H1 (cell line): ENCODE data around the gene DIP2B. TPM values are rescaled to one million over a fixed set of nuclear protein-coding genes. Genes with fewer than 3 reads are reported as not detected.

Experiments
- CTCF ChIA-PET: fragments of 300-600 bp; sonication (Branson Sonifier 250); formaldehyde crosslinking; loops from one replicate; lab custom pipeline; 2021; ENCODE audit not compliant: partially characterized antibody; lab: Charles Lee
- POLR2A ChIA-PET: fragments of 300-600 bp; sonication (Branson Sonifier 250); formaldehyde crosslinking; loops from one replicate; lab custom pipeline; 2021; ENCODE audit warnings: inconsistent platforms; ENCODE audit not compliant: partially characterized antibody; lab: Charles Lee
- DNase-seq, 2 experiments: peaks; one replicate each; pipeline versions ENCODE4 v3.0.0 to v3.0.0-alpha.2; 2010 to 2022; ENCODE audit warnings: low spot score in 2 of 2, low read depth in 1 of 2, mixed read lengths in 1 of 2
- FAIRE-seq: peaks from 2 replicates; lab custom pipeline; 2011; peaks lifted over from hg19 to GRCh38; lab: Jason Lieb, UNC
- H2AFZ ChIP-seq: 2 replicates; pipeline ENCODE4 v1.8.1; 2012; ENCODE audit warnings: low read length, inconsistent platforms
- H2AK5ac ChIP-seq: 2 replicates; pipeline ENCODE4 v1.6.1; 2013; ENCODE audit warnings: low read depth, low read length
- H2BK120ac ChIP-seq: replicated peaks from 2 replicates; pipeline ENCODE3; 2013; ENCODE audit warnings: low read depth, low read length, inconsistent platforms
- H2BK12ac ChIP-seq: 2 replicates; pipeline ENCODE4 v1.6.1; 2013; ENCODE audit warnings: low read depth, low read length
- H2BK15ac ChIP-seq: 2 replicates; pipeline ENCODE4 v1.6.1; 2013; ENCODE audit warnings: low read length
- H2BK20ac ChIP-seq: 2 replicates; pipeline ENCODE4 v1.6.1; 2013; ENCODE audit warnings: low read length
- H2BK5ac ChIP-seq: 2 replicates; pipeline ENCODE4 v1.6.1; 2013; ENCODE audit warnings: low read depth, low read length
- H3K14ac ChIP-seq: 2 replicates; pipeline ENCODE4 v1.6.1; 2013; ENCODE audit warnings: inconsistent platforms; ENCODE audit not compliant: insufficient read length
- H3K18ac ChIP-seq: 2 replicates; pipeline ENCODE4 v1.6.1; 2013; ENCODE audit warnings: low read length; ENCODE audit errors: extremely low read depth
- H3K23ac ChIP-seq: 2 replicates; pipeline ENCODE4 v1.6.1; 2013; ENCODE audit warnings: inconsistent platforms; ENCODE audit not compliant: insufficient read length
- H3K23me2 ChIP-seq: 2 replicates; pipeline ENCODE4 v1.6.1; 2013; ENCODE audit warnings: low read depth, low read length
- H3K27ac ChIP-seq: 2 replicates; pipeline ENCODE4 v1.6.1; 2011; ENCODE audit warnings: low read depth, low read length, inconsistent platforms
- H3K27me3 ChIP-seq, 4 experiments: replicated peaks in 1 of 4; 1 replicate in 1 of 4; 2 replicates in 3 of 4; pipeline versions ENCODE4 v1.6.1 to v1.8.1; 2011 to 2013; ENCODE audit warnings: low read length in 3 of 4, mild to moderate bottlenecking in 3 of 4, inconsistent platforms in 2 of 4, mixed read lengths in 2 of 4, moderate library complexity in 1 of 4; ENCODE audit not compliant: control insufficient read depth in 3 of 4, insufficient read depth in 3 of 4; ENCODE audit errors: extremely low read depth in 1 of 4
- H3K36me3 ChIP-seq, 4 experiments: 2 replicates each; pipeline versions ENCODE4 v1.6.1 to v1.8.1; 2011 to 2013; ENCODE audit warnings: mild to moderate bottlenecking in 4 of 4, low read length in 3 of 4, moderate library complexity in 2 of 4, control low read depth in 1 of 4, inconsistent platforms in 1 of 4; ENCODE audit not compliant: insufficient read depth in 4 of 4, control insufficient read depth in 2 of 4
- H3K4ac ChIP-seq: replicated peaks from 2 replicates; pipeline ENCODE3; 2013; ENCODE audit warnings: low read length, low read depth, mixed read lengths, inconsistent platforms; ENCODE audit not compliant: insufficient read length
- H3K4me1 ChIP-seq, 4 experiments: replicated peaks in 1 of 4; 1 replicate in 1 of 4; 2 replicates in 3 of 4; pipeline versions ENCODE4 v1.6.1 to v1.8.1; 2011 to 2013; ENCODE audit warnings: low read length in 3 of 4, inconsistent platforms in 2 of 4, mixed read lengths in 1 of 4; ENCODE audit not compliant: insufficient read depth in 4 of 4, control insufficient read depth in 3 of 4
- H3K4me2 ChIP-seq, 2 experiments: 2 replicates each; pipeline versions ENCODE4 v1.6.1 to v1.8.1; 2011 to 2013; ENCODE audit warnings: low read depth in 2 of 2, low read length in 2 of 2, control low read depth in 1 of 2, inconsistent platforms in 1 of 2, mild to moderate bottlenecking in 1 of 2; ENCODE audit not compliant: insufficient read depth in 1 of 2
- H3K4me3 ChIP-seq, 4 experiments: fragments of 200-600, 300-600 bp in 1 of 4; sonication (generic), shearing (Covaris generic), sonication (Bioruptor Twin) in 1 of 4; 2 replicates each; pipeline versions ENCODE4 v1.5.1 to v1.8.1; 2011 to 2016; ENCODE audit warnings: low read length in 4 of 4, low read depth in 3 of 4, control low read depth in 2 of 4, inconsistent platforms in 2 of 4, mild to moderate bottlenecking in 2 of 4, mixed read lengths in 1 of 4, moderate library complexity in 1 of 4; ENCODE audit not compliant: insufficient read depth in 2 of 4; ENCODE audit errors: extremely low read depth in 1 of 4
- H3K56ac ChIP-seq: replicated peaks from 2 replicates; pipeline ENCODE3; 2013; ENCODE audit warnings: low read depth, mild to moderate bottlenecking, mixed read lengths, low read length, inconsistent platforms; ENCODE audit not compliant: insufficient read length
- H3K79me1 ChIP-seq: 2 replicates; pipeline ENCODE4 v1.6.1; 2013; ENCODE audit warnings: low read depth, low read length, control low read depth
- H3K79me2 ChIP-seq, 2 experiments: 2 replicates each; pipeline versions ENCODE4 v1.6.1 to v1.8.1; 2012 to 2013; ENCODE audit warnings: low read length in 2 of 2, mild to moderate bottlenecking in 2 of 2, inconsistent platforms in 1 of 2; ENCODE audit not compliant: insufficient read depth in 2 of 2, control insufficient read depth in 1 of 2
- H3K9ac ChIP-seq, 4 experiments: replicated peaks in 1 of 4; 1 replicate in 1 of 4; 2 replicates in 3 of 4; pipeline versions ENCODE4 v1.6.1 to v1.8.1; 2011 to 2013; ENCODE audit warnings: low read depth in 3 of 4, low read length in 3 of 4, control low read depth in 2 of 4, mild to moderate bottlenecking in 2 of 4, moderate library complexity in 2 of 4, inconsistent platforms in 1 of 4; ENCODE audit errors: extremely low read depth in 1 of 4
- H3K9me3 ChIP-seq, 2 experiments: 2 replicates each; pipeline versions ENCODE4 v1.6.1 to v1.8.1; 2012 to 2013; ENCODE audit warnings: mild to moderate bottlenecking in 2 of 2, moderate library complexity in 2 of 2, control low read depth in 1 of 2, inconsistent platforms in 1 of 2, low read depth in 1 of 2, low read length in 1 of 2, mixed read lengths in 1 of 2; ENCODE audit not compliant: insufficient read depth in 2 of 2
- H4K20me1 ChIP-seq, 2 experiments: replicated peaks in 1 of 2; 2 replicates each; pipeline versions ENCODE3 to v1.8.1; 2011 to 2013; ENCODE audit warnings: inconsistent platforms in 2 of 2, low read length in 2 of 2, mild to moderate bottlenecking in 1 of 2; ENCODE audit not compliant: insufficient read depth in 2 of 2, control insufficient read depth in 1 of 2
- H4K5ac ChIP-seq: 2 replicates; pipeline ENCODE4 v1.6.1; 2013; ENCODE audit warnings: low read length, low read depth, mixed read lengths, inconsistent platforms; ENCODE audit not compliant: insufficient read length
- H4K8ac ChIP-seq: 2 replicates; pipeline ENCODE4 v1.8.0; 2013; ENCODE audit warnings: mild to moderate bottlenecking, moderate library complexity, low read length, inconsistent platforms; ENCODE audit not compliant: insufficient read depth; ENCODE audit errors: extremely low read depth
- H4K91ac ChIP-seq: replicated peaks from 2 replicates; pipeline ENCODE3; 2013; ENCODE audit warnings: low read length, mixed read lengths, inconsistent platforms; ENCODE audit not compliant: insufficient read length
- EZH2 ChIP-seq: fragments of 200-600 bp; sonication (generic); IDR thresholded peaks from 2 replicates; pipeline ENCODE4 v1.7.1; 2012; ENCODE audit warnings: low read depth, mild to moderate bottlenecking, moderate library complexity, low read length, inconsistent platforms; ENCODE audit not compliant: severe bottlenecking
- JUND ChIP-seq: IDR thresholded peaks from 2 replicates; pipeline ENCODE4 v1.6.1; 2011; ENCODE audit warnings: mild to moderate bottlenecking, improper control_type of control experiment, low read length
- RFX5 ChIP-seq: IDR thresholded peaks from 2 replicates; pipeline ENCODE4 v1.6.1; 2011; ENCODE audit warnings: low read depth, low read length, improper control_type of control experiment, borderline replicate concordance
- RNF2 ChIP-seq: fragments of 200-900, 300-1000 bp; sonication (generic); IDR thresholded peaks from 2 replicates; pipeline ENCODE4 v1.7.1; 2016; ENCODE audit warnings: borderline replicate concordance, low read depth, mild to moderate bottlenecking, antibody characterized with exemption, low read length; ENCODE audit not compliant: poor library complexity, severe bottlenecking; ENCODE audit errors: missing control alignments
- SAP30 ChIP-seq: fragments of 300-600 bp; sonication (generic); IDR thresholded peaks from 2 replicates; pipeline ENCODE4 v1.7.1; 2012; ENCODE audit warnings: low read length, moderate library complexity, mild to moderate bottlenecking, inconsistent platforms; ENCODE audit not compliant: insufficient read depth, insufficient replicate concordance
- SIN3A ChIP-seq, 2 experiments: IDR thresholded peaks in 1 of 2; conservative IDR thresholded peaks in 1 of 2; 2 replicates each; pipeline ENCODE4 v1.6.1; 2011 to 2012; ENCODE audit warnings: low read length in 2 of 2, improper control_type of control experiment in 1 of 2, low read depth in 1 of 2, mild to moderate bottlenecking in 1 of 2
- TEAD4 ChIP-seq: IDR thresholded peaks from 2 replicates; pipeline ENCODE4 v1.6.1; 2012; ENCODE audit warnings: low read depth, low read length, inconsistent platforms, mixed read lengths
- WGBS, 2 experiments: shearing (Covaris generic) in 1 of 2; methylation state at CpG; one replicate each; pipeline versions ENCODE4 v1.1.6 to v1.1.7; 2013 to 2015; ENCODE audit warnings: low lambda C conversion rate in 2 of 2, mixed read lengths in 2 of 2, inconsistent platforms in 1 of 2, low coverage in 1 of 2, missing lambda C conversion rate in 1 of 2; ENCODE audit not compliant: insufficient replicate concordance in 2 of 2, insufficient coverage in 1 of 2, insufficient read length in 1 of 2; ENCODE audit errors: extremely low coverage in 1 of 2, missing lambda C conversion rate in 1 of 2; 5-methylcytosine and 5-hydroxymethylcytosine counted together
- polyA plus RNA-seq, 7 experiments: library from polyadenylated mRNA; depleted of rRNA in 3 of 7; stranded (reverse) in 5 of 7; unstranded in 2 of 7; fragments of >200 nt in 5 of 7; fragments of 200-250 nt in 2 of 7; gene quantifications; 1 replicate in 5 of 7; 2 replicates in 1 of 7; 4 replicates in 1 of 7; pipeline versions ENCODE4 v1.2.1 to v1.2.3, GENCODE V29; 2011 to 2013; ENCODE audit warnings: missing spikeins in 2 of 7, mixed read lengths in 2 of 7
- total RNA-seq: library from RNA; stranded (reverse); fragmentation: NEBNext Ultra II Directional; extraction: Animal tissue kit (Norgen Biotek cat#: 25700); gene quantifications from 2 replicates; pipeline ENCODE4 v1.2.1, GENCODE V29; 2021
- TF ChIP-seq, protein P1 (sequence below): IDR thresholded peaks from 2 replicates; pipeline ENCODE4 v1.6.1; 2012; ENCODE audit warnings: inconsistent platforms

DIP2B gene
- total and polyA plus RNA-seq, 2 of the 8 experiments (the other 6 are each of a cell fraction or from before 2014, with no cell fraction given): 11.1 to 29.6 TPM

DNA sequence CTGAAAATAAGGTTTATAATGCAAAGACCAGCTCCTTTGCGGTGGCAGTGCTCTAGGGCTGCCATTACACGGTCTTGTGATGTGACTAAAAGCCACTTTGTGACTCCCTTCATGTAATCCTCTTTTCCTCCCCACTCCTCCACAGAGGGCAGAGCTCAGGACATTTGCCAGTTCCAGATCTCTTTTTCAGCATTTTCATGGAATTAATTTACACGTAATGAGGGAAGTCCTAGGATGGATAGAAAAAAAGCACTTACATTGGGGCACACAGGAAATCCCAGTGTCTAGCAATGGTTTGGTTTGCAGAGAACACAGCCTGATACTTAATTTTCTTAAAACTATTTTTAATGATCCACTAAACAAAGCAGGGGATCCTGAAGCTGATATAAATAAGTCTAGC is 241.6 kb downstream of the DIP2B start:
- H3K23me2 ChIP-seq: no peaks in the 10 kb centered on the region
- H3K9ac ChIP-seq: no peak overlapping the region
- no peak overlapping the region for H2AFZ ChIP-seq
- no peak overlapping the region for H3K23ac ChIP-seq
- ChIA-PET POLR2A (no interaction called here), CTCF (interaction anchor here (1.0 kb wide), 1 partner anchor 11 kb away, joined by 3 read pairs; no protein-coding TSS in a partner anchor)
- no peak overlapping the region for H2BK120ac ChIP-seq
- no peak overlapping the region for H2BK5ac ChIP-seq
- no peak overlapping the region for H3K27ac ChIP-seq
- peaks cover 4 to 27% (median 13%) of the 10 kb centered on the region in 4 experiments; a peak in 6 of 8 replicates for H3K36me3 ChIP-seq
- no peaks in the 10 kb centered on the region for H3K9me3 ChIP-seq
- H2BK15ac ChIP-seq: no peak overlapping the region
- H3K4me2 ChIP-seq: no peak overlapping the region
- H3K4me1 ChIP-seq: no peaks in the 10 kb centered on the region
- no peak overlapping the region for H4K8ac ChIP-seq
- H4K5ac ChIP-seq: no peak overlapping the region
- H2BK20ac ChIP-seq: no peak overlapping the region
- TF ChIP-seq RNF2 (no peak), JUND (no peak), SAP30 (no peak), EZH2 (no peak), RFX5 (no peak), SIN3A (conservative IDR thresholded peaks at IDR 0.05 in 1 of 2, IDR thresholded peaks at IDR 0.05 in 1 of 2; ENCODE audit: low read depth in 1 of 2, low read length in 2 of 2) (no peak), TEAD4 (no peak)
- TF ChIP-seq, protein P1, sequence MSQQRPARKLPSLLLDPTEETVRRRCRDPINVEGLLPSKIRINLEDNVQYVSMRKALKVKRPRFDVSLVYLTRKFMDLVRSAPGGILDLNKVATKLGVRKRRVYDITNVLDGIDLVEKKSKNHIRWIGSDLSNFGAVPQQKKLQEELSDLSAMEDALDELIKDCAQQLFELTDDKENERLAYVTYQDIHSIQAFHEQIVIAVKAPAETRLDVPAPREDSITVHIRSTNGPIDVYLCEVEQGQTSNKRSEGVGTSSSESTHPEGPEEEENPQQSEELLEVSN: no peak
- no peak overlapping the region for H3K18ac ChIP-seq
- no peak overlapping the region for H3K4ac ChIP-seq
- 100% methylated on average over 3 of the region's 3 CpGs; no CpG with 5 or more reads in 1 of the 2 experiments for WGBS, 2 experiments
- no peaks in the 10 kb centered on the region for H3K79me1 ChIP-seq
- H3K79me2 ChIP-seq: no peaks in the 10 kb centered on the region
- H3K4me3 ChIP-seq: no peak overlapping the region
- no peak overlapping the region for H4K91ac ChIP-seq
- no peak overlapping the region for H3K14ac ChIP-seq
- H2BK12ac ChIP-seq: no peak overlapping the region
- H3K27me3 ChIP-seq: no peaks in the 10 kb centered on the region
- no peak overlapping the region for H2AK5ac ChIP-seq
- DNase-seq: no peak
- H3K56ac ChIP-seq: no peak overlapping the region
- FAIRE-seq: no peak
- H4K20me1 ChIP-seq: peaks cover 0 to 1% of the 10 kb centered on the region in 2 experiments
